ENCODE data around the gene MACROD2. TPM values are rescaled to one million over a fixed set of nuclear protein-coding genes. Genes with fewer than 3 reads are reported as not detected.

The MACROD2 gene
- polyA plus RNA-seq, 1 experiment, result 0.47 TPM

DNA sequence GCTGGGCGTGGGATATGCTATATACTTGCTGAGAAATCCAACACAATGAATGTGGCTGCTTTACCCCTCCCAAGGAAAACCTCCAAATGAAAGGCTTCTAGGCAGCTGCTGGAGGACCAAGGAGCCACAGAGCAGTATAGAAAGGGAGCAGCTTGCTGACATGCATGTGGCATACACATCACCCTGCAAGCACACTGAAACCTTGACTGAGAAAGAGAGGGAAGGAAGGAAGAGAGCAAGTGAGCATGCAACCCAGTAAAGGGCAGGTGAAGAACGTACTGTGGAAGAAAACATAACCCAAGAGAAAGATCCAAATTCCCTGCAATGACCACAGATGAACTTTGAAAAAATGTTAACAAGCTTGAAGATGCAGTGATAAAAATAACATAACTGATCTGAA lies 2034.9 kb downstream of the MACROD2 start:
- Histone ChIP-seq H3K4me3 (ENCODE audit: low read depth, low read length) (no peak overlapping the region), H3K36me3 (ENCODE audit: control insufficient read depth, insufficient read depth, low read length) (no peaks in the 10 kb centered on the region), H3K27me3 (ENCODE audit: control insufficient read depth, insufficient read depth, low read length) (no peaks in the 10 kb centered on the region)
- TF ChIP-seq, protein P1, sequence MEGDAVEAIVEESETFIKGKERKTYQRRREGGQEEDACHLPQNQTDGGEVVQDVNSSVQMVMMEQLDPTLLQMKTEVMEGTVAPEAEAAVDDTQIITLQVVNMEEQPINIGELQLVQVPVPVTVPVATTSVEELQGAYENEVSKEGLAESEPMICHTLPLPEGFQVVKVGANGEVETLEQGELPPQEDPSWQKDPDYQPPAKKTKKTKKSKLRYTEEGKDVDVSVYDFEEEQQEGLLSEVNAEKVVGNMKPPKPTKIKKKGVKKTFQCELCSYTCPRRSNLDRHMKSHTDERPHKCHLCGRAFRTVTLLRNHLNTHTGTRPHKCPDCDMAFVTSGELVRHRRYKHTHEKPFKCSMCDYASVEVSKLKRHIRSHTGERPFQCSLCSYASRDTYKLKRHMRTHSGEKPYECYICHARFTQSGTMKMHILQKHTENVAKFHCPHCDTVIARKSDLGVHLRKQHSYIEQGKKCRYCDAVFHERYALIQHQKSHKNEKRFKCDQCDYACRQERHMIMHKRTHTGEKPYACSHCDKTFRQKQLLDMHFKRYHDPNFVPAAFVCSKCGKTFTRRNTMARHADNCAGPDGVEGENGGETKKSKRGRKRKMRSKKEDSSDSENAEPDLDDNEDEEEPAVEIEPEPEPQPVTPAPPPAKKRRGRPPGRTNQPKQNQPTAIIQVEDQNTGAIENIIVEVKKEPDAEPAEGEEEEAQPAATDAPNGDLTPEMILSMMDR (IDR thresholded peaks at IDR 0.05; ENCODE audit: insufficient read depth, low read depth, low read length), result no peak
- no peak for DNase-seq (ENCODE audit: low read depth)
- CTCF ChIA-PET, result no interaction called here
- POLR2A ChIA-PET, result no interaction called here

DNA sequence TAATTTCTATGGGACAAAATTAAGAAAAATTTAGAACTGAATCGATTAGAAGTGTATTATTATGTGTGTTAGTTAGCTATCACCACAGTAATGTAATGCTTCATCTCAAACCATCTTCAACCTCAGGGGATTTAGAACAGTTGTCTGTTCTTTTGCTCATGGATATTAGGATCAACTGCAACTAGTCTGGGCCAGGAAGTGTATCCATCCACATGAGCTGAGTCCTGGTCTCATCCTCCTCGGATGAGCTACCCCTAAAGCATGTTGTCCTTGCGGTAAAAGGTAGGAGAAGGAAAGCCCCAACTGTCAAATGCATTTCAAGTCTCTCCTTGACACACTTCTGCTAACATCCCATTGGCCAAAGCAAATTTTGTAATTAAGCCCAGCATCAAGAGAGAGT lies 2040.3 kb downstream of the MACROD2 start:
- CTCF ChIA-PET, result no interaction called here
- Histone ChIP-seq H3K4me3 (ENCODE audit: low read depth, low read length) (no peak overlapping the region), H3K27me3 (ENCODE audit: control insufficient read depth, insufficient read depth, low read length) (no peaks in the 10 kb centered on the region), H3K36me3 (ENCODE audit: control insufficient read depth, insufficient read depth, low read length) (no peaks in the 10 kb centered on the region)
- DNase-seq (ENCODE audit: low read depth), result no peak
- TF ChIP-seq, protein P1 (IDR thresholded peaks at IDR 0.05; ENCODE audit: insufficient read depth, low read depth, low read length), result no peak
- POLR2A ChIA-PET, result no interaction called here

DNA sequence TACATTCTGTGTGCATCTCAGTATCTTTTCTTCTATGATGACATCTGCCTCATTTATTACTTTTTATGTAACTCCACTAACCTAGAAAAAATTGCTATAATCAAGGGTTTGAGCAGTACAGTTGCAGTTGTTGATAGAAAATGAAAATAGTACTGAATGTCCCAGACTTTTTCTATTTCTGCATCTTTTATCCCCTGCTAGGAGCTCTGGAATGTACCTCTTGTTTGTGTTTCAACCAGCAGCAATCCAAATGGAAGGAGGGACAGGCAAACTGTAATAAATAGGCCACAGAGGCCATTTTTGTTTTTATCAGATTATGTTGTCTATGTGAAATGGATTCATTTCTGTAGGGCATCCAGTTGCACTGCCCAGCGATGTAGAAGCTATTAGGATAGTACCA lies 2041.0 kb downstream of the MACROD2 start:
- ChIA-PET CTCF (no interaction called here), POLR2A (no interaction called here)
- H3K27me3 ChIP-seq (ENCODE audit: control insufficient read depth, insufficient read depth, low read length), result no peaks in the 10 kb centered on the region
- H3K4me3 ChIP-seq (ENCODE audit: low read depth, low read length), result no peak overlapping the region
- TF ChIP-seq, protein P1 (IDR thresholded peaks at IDR 0.05; ENCODE audit: insufficient read depth, low read depth, low read length), result no peak
- no peak for DNase-seq (ENCODE audit: low read depth)
- H3K36me3 ChIP-seq (ENCODE audit: control insufficient read depth, insufficient read depth, low read length), result no peaks in the 10 kb centered on the region

DNA sequence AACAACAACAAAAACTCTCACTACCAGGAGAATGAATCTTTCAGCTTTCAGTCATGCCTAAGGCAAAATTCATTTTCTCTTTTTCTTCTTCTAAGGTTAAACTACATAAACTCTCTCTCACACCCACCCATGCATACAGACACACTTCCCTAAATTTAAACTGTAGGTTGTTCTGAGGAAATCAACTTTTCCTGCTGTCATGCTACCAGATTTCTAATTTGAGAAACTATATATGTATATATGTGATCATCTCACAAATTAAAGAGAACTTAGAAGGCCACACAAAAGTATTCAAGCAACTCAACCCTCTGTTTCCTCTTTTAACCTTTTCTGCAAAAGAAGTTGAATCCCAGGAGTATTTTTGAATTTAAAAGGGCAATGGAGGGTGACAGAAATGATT lies 2045.4 kb downstream of the MACROD2 start:
- POLR2A ChIA-PET, result no interaction called here
- CTCF ChIA-PET, result no interaction called here
- Histone ChIP-seq H3K36me3 (ENCODE audit: control insufficient read depth, insufficient read depth, low read length) (no peaks in the 10 kb centered on the region), H3K4me3 (ENCODE audit: low read depth, low read length) (no peak overlapping the region), H3K27me3 (ENCODE audit: control insufficient read depth, insufficient read depth, low read length) (no peaks in the 10 kb centered on the region)
- TF ChIP-seq, protein P1 (IDR thresholded peaks at IDR 0.05; ENCODE audit: insufficient read depth, low read depth, low read length), result no peak
- DNase-seq (ENCODE audit: low read depth), result no peak

DNA sequence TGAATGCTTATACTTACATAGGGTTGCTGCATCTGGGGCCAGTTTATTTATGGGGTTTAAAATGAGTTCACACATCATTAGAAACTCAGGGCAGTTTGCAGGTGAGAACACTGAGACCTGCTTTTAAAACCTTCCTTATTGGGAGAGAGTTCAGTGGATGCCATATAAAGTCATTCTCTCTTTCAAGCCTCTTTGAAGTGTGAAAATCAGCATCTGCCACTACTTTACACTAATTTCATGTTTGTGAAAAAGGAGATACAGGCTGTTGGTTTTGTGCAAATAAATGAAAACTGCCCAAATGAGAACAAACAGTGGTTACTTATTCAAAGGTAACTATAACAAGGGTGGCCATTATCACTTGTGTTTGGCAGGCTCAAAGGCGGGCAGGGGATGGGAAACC lies 2047.4 kb downstream of the MACROD2 start:
- CTCF ChIA-PET, result no interaction called here
- POLR2A ChIA-PET, result no interaction called here
- no peak for DNase-seq (ENCODE audit: low read depth)
- TF ChIP-seq, protein P1 (IDR thresholded peaks at IDR 0.05; ENCODE audit: insufficient read depth, low read depth, low read length), result no peak
- Histone ChIP-seq H3K36me3 (ENCODE audit: control insufficient read depth, insufficient read depth, low read length) (no peaks in the 10 kb centered on the region), H3K4me3 (ENCODE audit: low read depth, low read length) (no peak overlapping the region), H3K27me3 (ENCODE audit: control insufficient read depth, insufficient read depth, low read length) (no peaks in the 10 kb centered on the region)

Measured in BJ (cell line).